ENCODE results near the gene ABCA13. TPM values are rescaled to one million over a fixed set of nuclear protein-coding genes. Genes with fewer than 3 reads are reported as not detected.

Gene ABCA13
- total RNA-seq, 4 donors from 2014 or later, result under 0.01 to 0.96 (median 0.35) TPM

GRCh38 chr7:48388911-48389310, 217.7 kb downstream of the ABCA13 start:
- TF ChIP-seq POLR2A (IDR thresholded peaks at IDR 0.05), result no peak
- no peak for TF ChIP-seq POLR2AphosphoS5 (IDR thresholded peaks at IDR 0.05)
- no peak for TF ChIP-seq EP300 (IDR thresholded peaks at IDR 0.05; ENCODE audit: low read depth)
- TF ChIP-seq CTCF (IDR thresholded peaks at IDR 0.05), result no peak
- intact Hi-C loops (cut with DNase I; ENCODE audit: low total_unique reads), result no loop called here
- in situ Hi-C loops (cut with MboI; ENCODE audit: low pct_ligation_motif_present in 1 of 4, low pct_unique_long_range_greater_than_20kb in 1 of 4, low sequenced_read_pairs in 3 of 4), result no loop called here
- Histone ChIP-seq H3K27me3 (no peaks in the 10 kb centered on the region), H3K4me1 (no peaks in the 10 kb centered on the region), H3K4me3 (no peak overlapping the region), H3K27ac (no peak overlapping the region), H3K9me3 (no peaks in the 10 kb centered on the region), H3K36me3 (no peaks in the 10 kb centered on the region)
- 87% methylated on average over 4 of the region's 4 CpGs; no CpG with 5 or more reads in 1 of the 2 donors for WGBS, 2 donors (ENCODE audit: low coverage in 1 of 2)
- DNase-seq, result no peak

GRCh38 chr7:48389977-48390376, 218.7 kb downstream of the ABCA13 start:
- Histone ChIP-seq H3K27me3 (no peaks in the 10 kb centered on the region), H3K4me3 (no peak overlapping the region), H3K36me3 (no peaks in the 10 kb centered on the region), H3K9me3 (no peaks in the 10 kb centered on the region), H3K27ac (peak overlapping the region in 2 of 4 donors; percentile 0 to 25), H3K4me1 (no peaks in the 10 kb centered on the region)
- no peak for DNase-seq
- in situ Hi-C loops (cut with MboI; ENCODE audit: low pct_ligation_motif_present in 1 of 4, low pct_unique_long_range_greater_than_20kb in 1 of 4, low sequenced_read_pairs in 3 of 4), result no loop called here
- TF ChIP-seq EP300 (IDR thresholded peaks at IDR 0.05; ENCODE audit: low read depth) (no peak), POLR2AphosphoS5 (IDR thresholded peaks at IDR 0.05) (no peak)
- intact Hi-C loops (cut with DNase I; ENCODE audit: low total_unique reads), result no loop called here
- WGBS, 2 donors (ENCODE audit: low coverage in 1 of 2), result 28 to 54% methylated on average over 2 of the region's 2 CpGs

- Histone ChIP-seq H3K9me3 (no peaks in the 10 kb centered on the region), H3K4me3 (no peak overlapping the region), H3K4me1 (no peaks in the 10 kb centered on the region), H3K27me3 (no peaks in the 10 kb centered on the region), H3K27ac (peak overlapping the region in 3 of 4 donors; percentile 0 to 32 (median 25)), H3K36me3 (no peaks in the 10 kb centered on the region)
- DNase-seq, result peak; percentile 20
- TF ChIP-seq POLR2A (IDR thresholded peaks at IDR 0.05), result no peak
- no peak for TF ChIP-seq POLR2AphosphoS5 (IDR thresholded peaks at IDR 0.05)
- no peak for TF ChIP-seq EP300 (IDR thresholded peaks at IDR 0.05; ENCODE audit: low read depth)
- TF ChIP-seq CTCF (IDR thresholded peaks at IDR 0.05), result no peak
- intact Hi-C loops (cut with DNase I; ENCODE audit: low total_unique reads), result no loop called here
- in situ Hi-C loops (cut with MboI; ENCODE audit: low pct_ligation_motif_present in 1 of 4, low pct_unique_long_range_greater_than_20kb in 1 of 4, low sequenced_read_pairs in 3 of 4), result no loop called here
- 47 to 68% methylated on average over 6 of the region's 6 CpGs for WGBS, 2 donors (ENCODE audit: low coverage in 1 of 2)
These were observed 219.4 kb downstream of the ABCA13 start for GRCh38 chr7:48390388-48391327.

GRCh38 chr7:48398191-48398590, 226.9 kb downstream of the ABCA13 start:
- WGBS, 2 donors (ENCODE audit: low coverage in 1 of 2), result 93 to 94% methylated on average over 2 of the region's 2 CpGs
- in situ Hi-C loops (cut with MboI; ENCODE audit: low pct_ligation_motif_present in 1 of 4, low pct_unique_long_range_greater_than_20kb in 1 of 4, low sequenced_read_pairs in 3 of 4), result no loop called here
- no peaks in the 10 kb centered on the region for H3K9me3 ChIP-seq

More at GRCh38 chr7:48398191-48398590, 226.9 kb downstream of the ABCA13 start:
- H3K27me3 ChIP-seq, result no peaks in the 10 kb centered on the region
- no peak overlapping the region for H3K27ac ChIP-seq
- no peak for TF ChIP-seq POLR2AphosphoS5 (IDR thresholded peaks at IDR 0.05)
- no peak for TF ChIP-seq CTCF (IDR thresholded peaks at IDR 0.05)
- no peak for TF ChIP-seq EP300 (IDR thresholded peaks at IDR 0.05; ENCODE audit: low read depth)
- no peak for TF ChIP-seq POLR2A (IDR thresholded peaks at IDR 0.05)
- no peaks in the 10 kb centered on the region for H3K36me3 ChIP-seq
- no peak overlapping the region for H3K4me3 ChIP-seq
- H3K4me1 ChIP-seq, result no peaks in the 10 kb centered on the region
- intact Hi-C loops (cut with DNase I; ENCODE audit: low total_unique reads), result loop anchor here (5.0 kb wide), 1 partner anchor 471 kb away; no protein-coding TSS in a partner anchor
- DNase-seq, result no peak
